HG02981 (cell line): ENCODE measurements around the gene NAA10.

ENCODE experiments used
- ATAC-seq: cut with Tn5 transposase; IDR thresholded peaks from one replicate; pipeline ENCODE4 v1.9.1; 2021; ENCODE audit warnings: mild to moderate bottlenecking, moderate library complexity; ENCODE audit not compliant: unreplicated experiment

The NAA10 gene

GRCh38 chrX:153885968-153886903 lies 48.6 kb downstream of the NAA10 start, which contains the start of gene L1CAM:
L1CAM (minus strand) TSS chrX:153886173; CDS start chrX:153875836, 10,337 bp downstream.
- no peak for ATAC-seq

DNA sequence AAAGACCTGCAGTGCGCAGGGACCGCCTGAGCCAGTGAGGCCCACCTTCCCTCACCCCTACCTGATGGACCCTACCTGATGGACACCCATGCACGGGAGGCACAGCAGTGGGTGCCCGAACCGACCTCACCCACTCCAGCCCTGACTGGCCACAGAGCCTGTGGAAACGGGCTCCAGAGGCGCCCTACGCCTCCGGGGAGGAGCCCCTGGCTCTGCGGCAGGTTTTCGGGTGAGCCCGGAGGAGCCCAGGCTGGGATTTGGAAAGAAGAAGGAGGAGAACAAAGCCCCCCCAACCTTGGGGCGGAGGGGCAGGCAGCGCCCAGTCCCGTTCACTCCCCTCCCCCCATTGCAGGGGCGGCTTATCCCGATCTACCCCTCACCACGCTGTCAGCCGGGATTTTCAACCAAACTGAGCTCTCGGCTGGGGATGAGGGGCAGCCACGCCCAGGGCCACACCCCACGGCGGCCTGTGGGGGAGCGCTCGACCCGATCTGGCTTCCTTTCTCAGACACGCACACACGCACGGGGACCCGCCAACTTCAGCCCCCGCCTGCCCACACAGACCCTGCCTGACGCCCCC lies 49.5 kb downstream of the NAA10 start:
- no peak for ATAC-seq

GRCh38 chrX:153884590-153884989 lies 50.2 kb downstream of the NAA10 start:
- no peak for ATAC-seq

DNA sequence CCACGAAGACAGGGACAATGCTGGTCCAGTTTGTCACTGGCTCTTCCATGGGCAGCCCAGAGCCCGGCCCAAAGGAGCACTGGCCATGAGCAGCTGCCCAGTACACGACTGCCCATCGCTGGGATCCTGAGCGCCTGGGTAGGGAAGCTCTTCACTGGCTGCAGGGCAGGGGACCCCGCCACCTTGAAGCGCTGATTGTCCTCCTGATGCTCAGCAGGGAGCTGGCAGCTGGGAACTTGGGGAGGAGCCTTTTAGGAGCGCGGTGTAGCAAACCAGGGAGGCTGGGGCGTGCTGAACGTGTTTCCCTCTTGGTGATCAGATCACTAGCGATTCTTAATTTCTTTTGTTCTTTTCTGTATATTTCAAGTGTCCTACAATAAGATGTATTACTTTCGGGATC lies 50.7 kb downstream of the NAA10 start:
- no peak for ATAC-seq

DNA sequence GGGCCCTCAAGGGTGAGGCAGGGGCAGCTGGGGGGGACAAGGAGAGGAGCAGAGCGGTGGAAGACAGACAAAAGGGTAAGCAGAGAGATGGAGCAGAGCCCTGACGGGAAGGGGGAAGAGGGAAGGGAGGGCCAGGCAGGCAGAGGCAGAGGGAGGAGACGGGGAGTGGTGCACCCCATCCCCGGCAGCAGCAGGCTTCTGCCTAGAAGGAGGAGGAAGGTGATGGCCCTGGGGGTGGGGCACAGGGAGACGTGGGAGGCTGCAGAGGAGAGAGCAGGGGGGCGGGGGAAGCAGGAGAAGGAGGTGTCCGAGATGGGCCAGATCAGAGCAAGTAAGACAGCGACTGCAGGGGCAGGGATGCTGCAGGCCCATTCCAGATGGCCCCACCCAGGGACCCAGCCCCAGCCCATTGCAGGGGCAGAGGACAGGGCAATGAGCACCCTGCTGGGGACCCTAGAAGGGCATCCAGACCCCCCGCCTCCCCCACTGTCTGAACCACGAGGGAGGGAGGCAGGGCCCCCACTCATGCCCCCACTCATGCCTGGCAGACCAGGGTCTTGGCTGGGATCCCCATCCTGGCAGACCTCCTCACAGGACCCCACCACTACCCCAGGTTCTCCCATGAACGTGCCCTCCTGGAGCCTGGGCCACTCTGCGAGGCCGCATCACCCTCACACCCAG lies 51.5 kb downstream of the NAA10 start:
- ATAC-seq = no peak

DNA sequence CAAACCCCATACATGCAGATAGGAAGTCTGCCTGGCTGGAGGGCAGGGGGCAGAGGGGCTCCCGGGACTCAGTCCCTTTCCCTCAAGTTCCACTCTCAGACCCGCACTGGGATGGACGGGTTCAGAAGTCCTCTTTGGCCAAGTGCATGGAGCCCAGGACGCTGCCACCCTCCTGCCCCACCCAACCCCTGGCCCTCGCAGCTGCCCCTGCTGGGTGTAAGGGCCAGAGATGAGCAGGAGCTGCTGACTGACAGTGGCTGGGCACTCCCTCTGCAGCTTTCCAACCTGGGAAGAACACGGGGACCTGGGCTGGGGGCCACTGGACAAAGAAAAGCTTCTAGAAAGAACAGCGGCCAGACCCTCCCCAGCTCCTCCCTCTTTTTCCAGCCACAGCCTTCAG lies 52.3 kb downstream of the NAA10 start:
- no peak for ATAC-seq

DNA sequence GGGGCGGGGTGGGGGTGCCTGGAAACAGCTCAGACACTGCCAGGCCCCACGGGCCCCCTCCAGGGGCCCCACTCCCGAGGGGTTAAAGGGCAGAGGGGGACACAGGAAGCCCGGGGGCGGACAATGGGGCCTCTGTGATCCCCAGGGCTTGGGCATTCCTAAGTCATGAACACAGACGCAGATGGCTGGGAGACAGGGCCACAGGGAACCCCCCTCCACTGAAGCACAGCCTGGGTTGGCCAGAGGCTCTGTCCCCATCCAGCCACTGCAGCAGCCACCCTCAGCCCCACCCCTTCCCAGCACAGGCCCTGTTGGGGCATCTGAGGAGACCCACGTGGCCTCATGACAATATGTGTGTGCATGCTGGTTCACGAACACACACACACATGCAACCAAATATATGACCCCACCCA lies 52.7 kb downstream of the NAA10 start:
- ATAC-seq = no peak

DNA sequence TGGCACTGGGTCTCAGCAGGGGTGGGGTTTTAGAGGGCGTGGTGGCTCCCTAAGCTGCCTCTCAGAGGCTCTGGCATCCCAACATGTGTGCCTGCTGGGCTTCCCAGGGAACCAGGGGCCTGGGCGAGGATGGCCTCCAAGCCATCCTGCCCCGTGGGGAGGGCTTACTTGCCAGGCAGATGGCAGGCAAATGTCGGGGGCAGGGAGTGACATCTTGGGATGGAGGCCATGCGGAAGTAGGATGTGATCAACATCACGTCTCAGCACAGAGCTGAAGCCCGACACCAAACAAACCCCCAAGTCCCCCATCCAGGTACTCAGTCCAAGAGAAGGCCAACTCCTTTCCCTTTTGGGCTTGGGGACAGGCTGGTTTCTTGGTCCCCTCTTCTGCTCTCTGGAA lies 53.6 kb downstream of the NAA10 start:
- no peak for ATAC-seq

- no peak for ATAC-seq
These were observed 54.4 kb downstream of the NAA10 start for GRCh38 chrX:153880440-153880815.

- ATAC-seq = no peak
These were observed 54.9 kb downstream of the NAA10 start for GRCh38 chrX:153879741-153880439.
